ENCODE measurements around the gene DOCK10.
A peak's percentile ranks its signal among the peaks of the same experiment; 100 is the strongest.

Gene DOCK10

DNA sequence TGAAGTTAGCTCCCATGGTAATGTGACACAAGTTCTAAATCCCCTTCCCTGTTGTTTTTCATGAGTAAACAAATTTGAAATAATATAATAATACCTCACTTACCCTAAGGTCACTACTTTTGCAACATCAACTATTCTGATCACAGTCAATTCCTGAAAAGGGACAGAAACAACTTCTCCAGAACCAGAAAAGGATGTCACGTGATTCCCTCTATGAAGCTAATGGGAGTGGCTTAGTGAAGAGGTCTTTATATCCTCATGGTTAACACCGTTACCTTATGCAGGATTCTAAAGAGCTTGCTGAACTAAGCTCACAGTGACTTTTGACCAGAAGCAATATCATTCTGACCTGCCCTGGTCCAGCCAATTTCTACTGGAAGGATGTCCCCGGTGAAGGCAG, 51.6 kb downstream of the DOCK10 start:
- WGBS, 2 donors (ENCODE audit: extremely low coverage in 2 of 2, insufficient read length in 2 of 2, insufficient replicate concordance in 1 of 2), result no CpG with 5 or more reads among the region's 3 CpGs
- H3K4me1 ChIP-seq (ENCODE audit: control insufficient read depth in 2 of 2, insufficient read depth in 1 of 2, low read depth in 1 of 2, low read length in 2 of 2), result peaks cover 0 to 1% of the 10 kb centered on the region in 2 donors

DNA sequence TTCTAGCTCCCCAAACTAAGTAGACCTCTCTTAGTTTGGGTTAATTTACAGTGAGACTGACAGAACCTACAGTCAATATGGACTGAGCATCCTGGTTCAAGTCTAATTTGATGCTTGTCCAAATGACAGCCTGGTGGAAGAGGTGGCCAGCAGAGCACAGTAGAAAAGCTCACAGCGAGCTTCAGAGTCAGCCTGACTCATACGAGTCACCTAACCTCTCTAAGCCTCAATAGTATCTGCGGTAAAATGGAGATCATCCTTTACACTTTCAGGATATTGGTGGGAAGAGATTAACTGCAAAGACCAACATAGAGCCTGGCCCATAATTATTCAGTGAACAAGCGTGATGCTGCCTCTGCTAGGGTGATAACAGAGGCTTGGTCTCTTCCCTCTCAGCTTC, 54.5 kb downstream of the DOCK10 start:
- H2AFZ ChIP-seq (ENCODE audit: low read length), result no peak overlapping the region
- no peak for DNase-seq (ENCODE audit: low spot score)
- H3K4me3 ChIP-seq (ENCODE audit: low read length in 2 of 2), result no peak overlapping the region
- no peak overlapping the region for H3K14ac ChIP-seq (ENCODE audit: low read length)
- H3K27ac ChIP-seq (replicated peaks; ENCODE audit: low read length), result no peak overlapping the region
- no peak overlapping the region for H2BK120ac ChIP-seq (ENCODE audit: low read depth, low read length)
- no peaks in the 10 kb centered on the region for H3K27me3 ChIP-seq (ENCODE audit: control insufficient read depth in 3 of 3, insufficient read depth in 3 of 3, low read depth in 1 of 3, low read length in 3 of 3)
- no peak overlapping the region for H4K91ac ChIP-seq (ENCODE audit: low read depth, low read length, poor library complexity)
- H3K4me1 ChIP-seq (ENCODE audit: control insufficient read depth in 2 of 2, insufficient read depth in 1 of 2, low read depth in 1 of 2, low read length in 2 of 2), result peaks cover 7 to 15% of the 10 kb centered on the region in 2 donors
- H3K36me3 ChIP-seq (replicated peaks in 1 of 2; ENCODE audit: control insufficient read depth in 2 of 2, insufficient read depth in 2 of 2, low read length in 2 of 2), result no peaks in the 10 kb centered on the region
- no peak overlapping the region for H3K4me2 ChIP-seq (ENCODE audit: insufficient read depth, low read length, poor library complexity, severe bottlenecking)
- H4K8ac ChIP-seq (ENCODE audit: low read depth, low read length), result no peak overlapping the region
- no peak overlapping the region for H2BK12ac ChIP-seq (ENCODE audit: low read length)
- no peaks in the 10 kb centered on the region for H3K79me1 ChIP-seq (ENCODE audit: low read depth, low read length)
- no peak overlapping the region for H2AK5ac ChIP-seq (ENCODE audit: low read depth, low read length)
- H2BK15ac ChIP-seq (ENCODE audit: low read length), result no peak overlapping the region
- no peak overlapping the region for H3K23ac ChIP-seq (ENCODE audit: low read depth, low read length, poor library complexity)
- no peak overlapping the region for H3K4ac ChIP-seq (ENCODE audit: low read length)
- no CpG with 5 or more reads among the region's 4 CpGs for WGBS, 2 donors (ENCODE audit: extremely low coverage in 2 of 2, insufficient read length in 2 of 2, insufficient replicate concordance in 1 of 2)
- no peak overlapping the region for H3K18ac ChIP-seq (ENCODE audit: low read length)
- H3K9ac ChIP-seq (ENCODE audit: low read depth, low read length, poor library complexity), result no peak overlapping the region
- H2BK5ac ChIP-seq (ENCODE audit: low read length), result no peak overlapping the region
- H3K9me3 ChIP-seq (replicated peaks in 1 of 2; ENCODE audit: control insufficient read depth in 2 of 2, insufficient read depth in 1 of 2, low read depth in 1 of 2, low read length in 2 of 2), result no peaks in the 10 kb centered on the region

More for the DNA sequence above, 51.6 kb downstream of the DOCK10 start:
- Histone ChIP-seq H3K14ac (ENCODE audit: low read length) (no peak overlapping the region), H2BK12ac (ENCODE audit: low read length) (no peak overlapping the region), H3K9ac (ENCODE audit: low read depth, low read length, poor library complexity) (no peak overlapping the region), H3K18ac (ENCODE audit: low read length) (no peak overlapping the region), H3K36me3 (replicated peaks in 1 of 2; ENCODE audit: control insufficient read depth in 2 of 2, insufficient read depth in 2 of 2, low read length in 2 of 2) (no peaks in the 10 kb centered on the region), H2BK15ac (ENCODE audit: low read length) (no peak overlapping the region), H4K91ac (ENCODE audit: low read depth, low read length, poor library complexity) (no peak overlapping the region), H3K27ac (replicated peaks; ENCODE audit: low read length) (no peak overlapping the region), H3K79me1 (ENCODE audit: low read depth, low read length) (no peaks in the 10 kb centered on the region), H4K8ac (ENCODE audit: low read depth, low read length) (no peak overlapping the region), H3K4me3 (ENCODE audit: low read length in 2 of 2) (no peak overlapping the region), H2AK5ac (ENCODE audit: low read depth, low read length) (no peak overlapping the region), H2AFZ (ENCODE audit: low read length) (no peak overlapping the region), H3K4me2 (ENCODE audit: insufficient read depth, low read length, poor library complexity, severe bottlenecking) (no peak overlapping the region), H3K4ac (ENCODE audit: low read length) (no peak overlapping the region), H2BK5ac (ENCODE audit: low read length) (no peak overlapping the region), H2BK120ac (ENCODE audit: low read depth, low read length) (no peak overlapping the region), H3K23ac (ENCODE audit: low read depth, low read length, poor library complexity) (no peak overlapping the region), H3K9me3 (replicated peaks in 1 of 2; ENCODE audit: control insufficient read depth in 2 of 2, insufficient read depth in 1 of 2, low read depth in 1 of 2, low read length in 2 of 2) (no peaks in the 10 kb centered on the region), H3K27me3 (ENCODE audit: control insufficient read depth in 3 of 3, insufficient read depth in 3 of 3, low read depth in 1 of 3, low read length in 3 of 3) (no peaks in the 10 kb centered on the region)
- DNase-seq (ENCODE audit: low spot score), result no peak

DNA sequence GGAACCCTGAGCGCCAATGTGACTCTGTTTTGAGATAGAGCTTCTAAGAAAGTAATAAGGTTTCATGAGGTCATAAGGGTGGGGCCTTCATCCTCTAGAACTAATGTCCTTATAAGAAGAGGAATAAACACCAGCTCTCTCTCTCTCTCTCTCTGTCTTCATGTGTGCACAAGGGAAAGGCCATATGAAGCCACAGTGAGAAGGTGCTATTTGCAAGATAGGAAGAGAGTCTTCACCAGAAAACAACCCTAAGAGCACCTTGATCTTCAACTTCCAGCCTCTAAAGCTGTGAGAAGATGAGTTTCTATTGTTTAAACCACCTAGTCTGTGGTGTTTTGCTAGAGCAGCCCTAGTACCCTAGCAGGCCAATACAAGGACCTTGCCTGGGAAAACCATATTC, 55.8 kb downstream of the DOCK10 start:
- Histone ChIP-seq H3K4ac (ENCODE audit: low read length) (no peak overlapping the region), H2AK5ac (ENCODE audit: low read depth, low read length) (no peak overlapping the region), H3K27me3 (ENCODE audit: control insufficient read depth in 3 of 3, insufficient read depth in 3 of 3, low read depth in 1 of 3, low read length in 3 of 3) (no peaks in the 10 kb centered on the region), H2BK5ac (ENCODE audit: low read length) (no peak overlapping the region), H3K23ac (ENCODE audit: low read depth, low read length, poor library complexity) (no peak overlapping the region), H2BK15ac (ENCODE audit: low read length) (no peak overlapping the region), H2AFZ (ENCODE audit: low read length) (no peak overlapping the region), H3K4me1 (ENCODE audit: control insufficient read depth in 2 of 2, insufficient read depth in 1 of 2, low read depth in 1 of 2, low read length in 2 of 2) (peaks cover 9 to 15% of the 10 kb centered on the region in 2 donors), H3K4me3 (ENCODE audit: low read length in 2 of 2) (no peak overlapping the region), H2BK12ac (ENCODE audit: low read length) (no peak overlapping the region), H4K8ac (ENCODE audit: low read depth, low read length) (no peak overlapping the region), H3K18ac (ENCODE audit: low read length) (no peak overlapping the region), H3K14ac (ENCODE audit: low read length) (no peak overlapping the region), H2BK120ac (ENCODE audit: low read depth, low read length) (no peak overlapping the region), H3K79me1 (ENCODE audit: low read depth, low read length) (no peaks in the 10 kb centered on the region), H3K9ac (ENCODE audit: low read depth, low read length, poor library complexity) (no peak overlapping the region), H3K9me3 (replicated peaks in 1 of 2; ENCODE audit: control insufficient read depth in 2 of 2, insufficient read depth in 1 of 2, low read depth in 1 of 2, low read length in 2 of 2) (no peaks in the 10 kb centered on the region), H3K36me3 (replicated peaks in 1 of 2; ENCODE audit: control insufficient read depth in 2 of 2, insufficient read depth in 2 of 2, low read length in 2 of 2) (no peaks in the 10 kb centered on the region), H4K91ac (ENCODE audit: low read depth, low read length, poor library complexity) (no peak overlapping the region), H3K4me2 (ENCODE audit: insufficient read depth, low read length, poor library complexity, severe bottlenecking) (no peak overlapping the region), H3K27ac (replicated peaks; ENCODE audit: low read length) (no peak overlapping the region)
- DNase-seq (ENCODE audit: low spot score), result no peak
- no CpG with 5 or more reads among the region's 1 CpG for WGBS, 2 donors (ENCODE audit: extremely low coverage in 2 of 2, insufficient read length in 2 of 2, insufficient replicate concordance in 1 of 2)

DNA sequence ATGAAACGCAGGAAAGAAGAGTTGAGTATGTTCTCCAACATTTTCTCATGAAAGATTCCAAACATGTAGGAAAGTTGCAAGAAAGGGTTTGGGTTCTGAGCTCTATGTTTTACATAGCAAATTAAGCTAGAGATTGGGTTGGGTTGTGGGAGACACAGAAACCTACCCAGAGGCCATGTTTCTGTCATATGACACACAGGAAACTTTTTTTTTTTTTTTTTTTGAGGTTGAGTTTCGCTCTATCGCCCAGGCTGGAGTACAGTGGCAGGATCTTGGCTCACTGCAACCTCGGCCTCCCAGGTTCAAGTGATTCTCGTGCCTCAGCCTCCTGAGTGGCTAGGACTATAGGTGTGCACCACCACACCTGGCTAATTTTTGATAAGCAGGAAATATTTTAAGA, 57.6 kb downstream of the DOCK10 start:
- Histone ChIP-seq H2BK5ac (ENCODE audit: low read length) (no peak overlapping the region), H3K14ac (ENCODE audit: low read length) (no peak overlapping the region), H2BK15ac (ENCODE audit: low read length) (no peak overlapping the region), H4K91ac (ENCODE audit: low read depth, low read length, poor library complexity) (no peak overlapping the region), H3K9ac (ENCODE audit: low read depth, low read length, poor library complexity) (no peak overlapping the region), H3K4me2 (ENCODE audit: insufficient read depth, low read length, poor library complexity, severe bottlenecking) (no peak overlapping the region), H2AK5ac (ENCODE audit: low read depth, low read length) (no peak overlapping the region), H3K9me3 (replicated peaks in 1 of 2; ENCODE audit: control insufficient read depth in 2 of 2, insufficient read depth in 1 of 2, low read depth in 1 of 2, low read length in 2 of 2) (no peaks in the 10 kb centered on the region), H3K36me3 (replicated peaks in 1 of 2; ENCODE audit: control insufficient read depth in 2 of 2, insufficient read depth in 2 of 2, low read length in 2 of 2) (no peaks in the 10 kb centered on the region), H3K4me3 (ENCODE audit: low read length in 2 of 2) (no peak overlapping the region), H3K79me1 (ENCODE audit: low read depth, low read length) (no peaks in the 10 kb centered on the region), H3K4me1 (ENCODE audit: control insufficient read depth in 2 of 2, insufficient read depth in 1 of 2, low read depth in 1 of 2, low read length in 2 of 2) (peaks cover 9 to 15% of the 10 kb centered on the region in 2 donors), H3K4ac (ENCODE audit: low read length) (no peak overlapping the region), H4K8ac (ENCODE audit: low read depth, low read length) (no peak overlapping the region), H3K18ac (ENCODE audit: low read length) (no peak overlapping the region), H2BK12ac (ENCODE audit: low read length) (no peak overlapping the region), H3K23ac (ENCODE audit: low read depth, low read length, poor library complexity) (no peak overlapping the region), H2AFZ (ENCODE audit: low read length) (peak overlapping the region; percentile 45), H2BK120ac (ENCODE audit: low read depth, low read length) (no peak overlapping the region), H3K27me3 (ENCODE audit: control insufficient read depth in 3 of 3, insufficient read depth in 3 of 3, low read depth in 1 of 3, low read length in 3 of 3) (no peaks in the 10 kb centered on the region), H3K27ac (replicated peaks; ENCODE audit: low read length) (no peak overlapping the region)
- DNase-seq (ENCODE audit: low spot score), result no peak
- WGBS, 2 donors (ENCODE audit: extremely low coverage in 2 of 2, insufficient read length in 2 of 2, insufficient replicate concordance in 1 of 2), result no CpG with 5 or more reads among the region's 5 CpGs

Measured in neuronal stem cell (in vitro differentiated cells).